ENCODE results near the gene NAP1L5. TPM values are rescaled to one million over a fixed set of nuclear protein-coding genes. Genes with fewer than 3 reads are reported as not detected.

The NAP1L5 gene
- total RNA-seq, 2 experiments from 2014 or later = 0.29 to 0.57 TPM

DNA sequence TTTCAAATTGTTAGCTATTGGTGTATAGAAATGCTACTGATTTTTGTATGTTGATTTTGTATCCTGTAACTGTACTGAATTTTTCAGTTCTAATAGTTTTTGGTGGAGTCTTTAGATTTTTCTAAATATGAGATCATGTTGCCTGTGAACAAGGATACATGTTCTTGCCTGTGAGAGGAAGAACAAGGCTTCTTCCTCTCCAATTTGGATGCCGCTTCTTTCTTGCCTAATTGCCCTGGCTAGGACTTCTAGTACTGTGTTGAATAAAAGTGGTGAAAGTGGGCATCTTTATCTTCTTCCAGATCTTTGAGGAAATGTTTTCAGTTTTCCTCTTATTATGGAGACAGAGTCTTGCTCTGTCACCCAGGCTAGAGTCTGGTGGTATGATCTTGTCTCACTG lies 16.2 kb upstream of the NAP1L5 start:
- POLR2A ChIA-PET = interaction anchor here (0.9 to 1.3 kb wide), 3 partner anchors 10 to 22 kb away, joined by 3 to 6 read pairs (median 3); no protein-coding TSS in a partner anchor
- H3K4me3 ChIP-seq (ENCODE audit: low read depth, low read length, poor library complexity, severe bottlenecking) = no peak overlapping the region
- no peaks in the 10 kb centered on the region for H3K36me3 ChIP-seq (ENCODE audit: insufficient read depth, low read length)
- H3K9me3 ChIP-seq (ENCODE audit: low read length) = 0 out of 2 replicates have a peak, but pooled peaks cover 11% of the 10 kb centered on the region
- H3K4me2 ChIP-seq (ENCODE audit: low read length) = no peak overlapping the region
- H3K9me2 ChIP-seq (ENCODE audit: insufficient read depth, low read length) = no peaks in the 10 kb centered on the region
- BruUV-seq (replicated peaks) = no TSS peak
- intact Hi-C loops (cut with micrococcal nuclease; ENCODE audit: unreplicated experiment) = no loop called here
- H3K27ac ChIP-seq (ENCODE audit: low read depth, low read length, poor library complexity, severe bottlenecking) = no peak overlapping the region
- no peak overlapping the region for H2AFZ ChIP-seq (ENCODE audit: low read length)
- no peaks in the 10 kb centered on the region for H3K79me2 ChIP-seq (ENCODE audit: insufficient read depth, low read depth, low read length)
- H3K4me1 ChIP-seq (ENCODE audit: insufficient read depth, low read length, poor library complexity, severe bottlenecking) = no peaks in the 10 kb centered on the region
- CTCF ChIA-PET (ENCODE audit: unreplicated experiment) = no interaction called here
- DNase-seq (ENCODE audit: low spot score) = no peak
- H4K20me1 ChIP-seq (ENCODE audit: insufficient read depth, low read length) = no peaks in the 10 kb centered on the region
- no peak for TF ChIP-seq EZH2phosphoT487 (IDR thresholded peaks at IDR 0.05; ENCODE audit: borderline replicate concordance, low read depth, low read length)
- TF ChIP-seq, protein P1, sequence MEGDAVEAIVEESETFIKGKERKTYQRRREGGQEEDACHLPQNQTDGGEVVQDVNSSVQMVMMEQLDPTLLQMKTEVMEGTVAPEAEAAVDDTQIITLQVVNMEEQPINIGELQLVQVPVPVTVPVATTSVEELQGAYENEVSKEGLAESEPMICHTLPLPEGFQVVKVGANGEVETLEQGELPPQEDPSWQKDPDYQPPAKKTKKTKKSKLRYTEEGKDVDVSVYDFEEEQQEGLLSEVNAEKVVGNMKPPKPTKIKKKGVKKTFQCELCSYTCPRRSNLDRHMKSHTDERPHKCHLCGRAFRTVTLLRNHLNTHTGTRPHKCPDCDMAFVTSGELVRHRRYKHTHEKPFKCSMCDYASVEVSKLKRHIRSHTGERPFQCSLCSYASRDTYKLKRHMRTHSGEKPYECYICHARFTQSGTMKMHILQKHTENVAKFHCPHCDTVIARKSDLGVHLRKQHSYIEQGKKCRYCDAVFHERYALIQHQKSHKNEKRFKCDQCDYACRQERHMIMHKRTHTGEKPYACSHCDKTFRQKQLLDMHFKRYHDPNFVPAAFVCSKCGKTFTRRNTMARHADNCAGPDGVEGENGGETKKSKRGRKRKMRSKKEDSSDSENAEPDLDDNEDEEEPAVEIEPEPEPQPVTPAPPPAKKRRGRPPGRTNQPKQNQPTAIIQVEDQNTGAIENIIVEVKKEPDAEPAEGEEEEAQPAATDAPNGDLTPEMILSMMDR (conservative IDR thresholded peaks at IDR 0.05; ENCODE audit: low read length) = no peak

- no peaks in the 10 kb centered on the region for H4K20me1 ChIP-seq (ENCODE audit: insufficient read depth, low read length)
- no peaks in the 10 kb centered on the region for H3K9me2 ChIP-seq (ENCODE audit: insufficient read depth, low read length)
- H2AFZ ChIP-seq (ENCODE audit: low read length) = no peak overlapping the region
- no peak for DNase-seq (ENCODE audit: low spot score)
- H3K4me2 ChIP-seq (ENCODE audit: low read length) = no peak overlapping the region
- ChIA-PET CTCF (ENCODE audit: unreplicated experiment) (no interaction called here), POLR2A (no interaction called here)
- H3K9me3 ChIP-seq (ENCODE audit: low read length) = no peaks in the 10 kb centered on the region
- no peaks in the 10 kb centered on the region for H3K36me3 ChIP-seq (ENCODE audit: insufficient read depth, low read length)
- H3K27ac ChIP-seq (ENCODE audit: low read depth, low read length, poor library complexity, severe bottlenecking) = no peak overlapping the region
- BruUV-seq (replicated peaks) = no TSS peak
- TF ChIP-seq, protein P1 (conservative IDR thresholded peaks at IDR 0.05; ENCODE audit: low read length) = no peak
- no peak for TF ChIP-seq EZH2phosphoT487 (IDR thresholded peaks at IDR 0.05; ENCODE audit: borderline replicate concordance, low read depth, low read length)
- H3K4me3 ChIP-seq (ENCODE audit: low read depth, low read length, poor library complexity, severe bottlenecking) = no peak overlapping the region
- intact Hi-C loops (cut with micrococcal nuclease; ENCODE audit: unreplicated experiment) = no loop called here
- no peaks in the 10 kb centered on the region for H3K4me1 ChIP-seq (ENCODE audit: insufficient read depth, low read length, poor library complexity, severe bottlenecking)
- no peaks in the 10 kb centered on the region for H3K79me2 ChIP-seq (ENCODE audit: insufficient read depth, low read depth, low read length)
Measured at GRCh38 chr4:88709989-88710388, 12.4 kb upstream of the NAP1L5 start.

- ChIA-PET POLR2A (interaction anchor here (0.8 kb wide), 1 partner anchor 28 kb away, joined by 4 read pairs; no protein-coding TSS in a partner anchor), CTCF (ENCODE audit: unreplicated experiment) (no interaction called here)
- no peak overlapping the region for H3K4me3 ChIP-seq (ENCODE audit: low read depth, low read length, poor library complexity, severe bottlenecking)
- H3K36me3 ChIP-seq (ENCODE audit: insufficient read depth, low read length) = no peaks in the 10 kb centered on the region
- TF ChIP-seq, protein P1 (conservative IDR thresholded peaks at IDR 0.05; ENCODE audit: low read length) = 0 out of 2 replicates have a peak, but pooled peaks have one; percentile 21
- no peak for TF ChIP-seq EZH2phosphoT487 (IDR thresholded peaks at IDR 0.05; ENCODE audit: borderline replicate concordance, low read depth, low read length)
- no TSS peak for BruUV-seq (replicated peaks)
- H3K79me2 ChIP-seq (ENCODE audit: insufficient read depth, low read depth, low read length) = no peaks in the 10 kb centered on the region
- no peaks in the 10 kb centered on the region for H4K20me1 ChIP-seq (ENCODE audit: insufficient read depth, low read length)
- no peak overlapping the region for H3K4me2 ChIP-seq (ENCODE audit: low read length)
- DNase-seq (ENCODE audit: low spot score) = no peak
- intact Hi-C loops (cut with micrococcal nuclease; ENCODE audit: unreplicated experiment) = no loop called here
- no peaks in the 10 kb centered on the region for H3K9me2 ChIP-seq (ENCODE audit: insufficient read depth, low read length)
- H3K9me3 ChIP-seq (ENCODE audit: low read length) = no peaks in the 10 kb centered on the region
- no peak overlapping the region for H2AFZ ChIP-seq (ENCODE audit: low read length)
- no peak overlapping the region for H3K27ac ChIP-seq (ENCODE audit: low read depth, low read length, poor library complexity, severe bottlenecking)
- no peaks in the 10 kb centered on the region for H3K4me1 ChIP-seq (ENCODE audit: insufficient read depth, low read length, poor library complexity, severe bottlenecking)
Measured at GRCh38 chr4:88706574-88706973, 8.9 kb upstream of the NAP1L5 start.
